Measurements from ENCODE around the gene RFPL2.
"Not testable (repeated sequence)": the region's sequence is repeated elsewhere in the genome, so short reads cannot be mapped to it uniquely, and the experiment has no call there.

Gene RFPL2

DNA sequence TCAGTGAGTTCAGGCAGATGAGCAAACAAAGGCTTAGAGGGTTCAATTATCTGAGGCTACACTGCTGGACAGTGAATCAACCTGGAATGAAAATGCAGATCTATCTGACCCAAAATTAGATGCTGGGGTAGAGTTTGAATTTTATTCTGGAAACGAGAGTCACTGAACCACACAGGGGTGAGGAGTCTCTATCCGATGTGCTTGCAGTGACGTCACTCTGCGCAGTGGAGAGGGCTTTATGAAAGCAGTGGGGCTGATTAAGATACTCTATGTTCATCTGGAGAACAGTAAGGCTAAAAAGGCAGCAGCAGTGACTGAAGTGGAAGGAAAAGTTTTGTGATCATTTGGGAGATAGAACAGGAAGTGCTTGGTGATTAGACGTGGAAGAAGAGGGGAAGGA, 44.5 kb downstream of the RFPL2 start:
- not testable (repeated sequence) for DNase-seq

DNA sequence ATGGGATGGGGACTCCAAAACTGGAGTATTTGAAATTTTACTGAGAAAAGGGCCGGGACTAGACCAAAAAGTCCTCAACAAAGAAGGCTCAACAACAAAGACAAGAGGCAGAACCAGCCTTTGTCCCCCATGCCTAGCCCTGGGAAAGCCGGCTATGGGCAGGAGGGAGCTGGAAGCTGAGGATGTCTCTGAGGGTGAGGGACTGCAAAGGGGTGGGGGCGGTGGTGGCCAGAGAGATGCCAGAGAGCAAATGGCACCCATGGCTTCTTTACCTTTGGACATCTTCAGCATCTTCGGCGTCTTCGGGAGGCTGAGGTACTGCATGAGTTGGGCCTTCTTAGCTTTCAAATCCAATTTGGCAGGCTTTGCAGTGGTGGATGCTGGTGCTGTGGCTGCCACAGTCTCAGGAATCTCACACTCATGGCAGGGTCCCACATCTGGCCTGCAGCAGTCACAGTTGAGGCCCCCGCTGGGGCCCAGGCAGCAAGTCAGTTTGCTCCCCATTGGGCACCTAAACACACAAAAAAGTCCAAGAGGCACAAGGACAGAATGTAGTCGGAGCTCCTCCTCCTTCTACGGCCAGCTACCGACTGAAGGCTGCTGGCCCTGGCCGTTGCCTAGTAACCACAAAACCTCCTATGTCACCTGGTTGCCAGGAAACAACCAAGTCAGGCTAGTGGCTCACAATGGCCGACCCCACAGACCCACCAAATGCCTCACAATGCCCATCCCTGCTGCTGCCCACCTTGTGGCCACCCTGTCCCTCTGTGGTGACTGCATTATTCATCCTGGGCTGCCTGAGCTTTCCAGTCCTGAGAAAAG, 46.0 kb downstream of the RFPL2 start, which contains the start of gene C22orf42:
C22orf42 (minus strand) TSS at position 592 of the 822 bp plus-strand sequence; CDS start at position 504, 88 bp downstream.
- DNase-seq, result no peak

GRCh38 chr22:32157632-32158031, 47.2 kb downstream of the RFPL2 start:
- DNase-seq, result not testable (repeated sequence)

DNA sequence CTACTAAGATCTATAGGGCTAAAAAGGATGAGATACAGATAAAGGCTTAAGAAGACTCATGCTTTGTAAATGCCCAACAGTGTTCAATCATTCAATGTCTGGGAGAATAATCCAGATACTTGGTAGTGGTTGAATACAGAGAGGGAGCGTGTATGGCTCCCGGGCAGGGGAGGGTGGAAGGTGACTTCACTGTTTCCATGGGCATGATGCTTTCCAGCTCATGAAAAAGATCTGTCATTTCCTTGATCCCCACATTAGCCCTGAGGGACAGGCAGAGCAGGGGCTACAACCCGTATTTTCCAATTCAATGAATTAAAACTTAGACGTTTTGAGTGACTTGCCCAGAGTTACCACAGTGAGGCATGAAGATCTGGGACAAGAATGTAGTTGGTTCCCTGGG, 50.1 kb downstream of the RFPL2 start:
- not testable (repeated sequence) for DNase-seq

GRCh38 chr22:32151641-32152040, 53.2 kb downstream of the RFPL2 start:
- not testable (repeated sequence) for DNase-seq

- not testable (repeated sequence) for DNase-seq
These were observed 54.2 kb downstream of the RFPL2 start for GRCh38 chr22:32150647-32151046.

- not testable (repeated sequence) for DNase-seq
These were observed 56.5 kb downstream of the RFPL2 start for GRCh38 chr22:32148372-32148771.

DNA sequence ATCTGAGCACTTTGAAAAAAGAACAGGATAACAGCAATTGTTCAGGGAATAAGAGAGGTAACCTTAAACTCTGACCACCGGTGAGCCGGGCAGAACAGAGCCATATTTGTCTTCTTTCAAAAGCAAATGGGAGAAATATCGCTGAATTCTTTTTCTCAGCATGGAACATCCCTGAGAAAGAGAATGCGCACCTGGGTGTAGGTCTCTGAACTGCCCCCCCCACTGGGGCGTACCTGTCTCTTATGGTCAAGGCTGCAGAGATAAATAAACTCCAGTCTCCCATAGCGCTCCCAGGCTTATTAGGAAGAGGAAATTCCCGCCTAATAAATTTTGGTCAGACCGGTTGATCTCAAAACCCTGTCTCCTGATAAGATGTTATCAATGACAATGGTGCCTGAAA, 57.7 kb downstream of the RFPL2 start:
- DNase-seq, result not testable (repeated sequence)

DNA sequence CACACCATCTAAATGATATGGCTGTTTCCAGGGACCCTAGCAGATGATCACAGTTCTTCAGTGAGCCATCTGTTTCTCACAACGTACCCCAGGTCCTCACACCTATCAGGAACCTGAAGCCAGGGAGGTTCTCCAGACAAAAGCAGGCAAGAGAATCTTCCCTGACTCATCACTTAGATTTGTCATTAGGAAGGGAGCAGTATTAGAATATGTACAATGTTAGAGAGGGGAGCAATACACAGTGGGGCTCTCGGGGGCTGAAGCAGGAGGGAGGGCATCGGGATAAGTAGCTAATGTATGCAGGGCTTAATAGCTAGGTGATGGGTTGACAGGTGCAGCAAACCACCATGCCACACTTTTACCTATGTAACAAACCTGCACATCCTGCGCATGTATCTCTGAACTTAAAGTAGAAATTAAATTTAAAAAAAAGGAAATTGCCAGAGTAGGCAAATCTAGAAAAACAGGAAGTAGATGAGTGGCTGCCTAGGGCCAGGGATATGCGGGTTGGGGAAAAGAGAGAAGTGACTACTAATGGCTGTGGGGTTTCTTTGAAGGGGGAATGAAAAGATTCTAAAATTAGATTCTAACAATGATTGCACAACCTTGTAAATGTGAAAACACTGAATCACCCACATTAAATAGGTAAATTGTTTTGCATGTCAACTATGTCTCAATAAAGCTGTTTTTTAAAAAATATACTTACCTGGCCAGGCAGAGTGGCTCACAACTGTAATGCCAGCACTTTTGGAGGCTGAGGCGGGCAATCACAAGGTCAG, 60.2 kb downstream of the RFPL2 start:
- DNase-seq, result peak; percentile 6

DNA sequence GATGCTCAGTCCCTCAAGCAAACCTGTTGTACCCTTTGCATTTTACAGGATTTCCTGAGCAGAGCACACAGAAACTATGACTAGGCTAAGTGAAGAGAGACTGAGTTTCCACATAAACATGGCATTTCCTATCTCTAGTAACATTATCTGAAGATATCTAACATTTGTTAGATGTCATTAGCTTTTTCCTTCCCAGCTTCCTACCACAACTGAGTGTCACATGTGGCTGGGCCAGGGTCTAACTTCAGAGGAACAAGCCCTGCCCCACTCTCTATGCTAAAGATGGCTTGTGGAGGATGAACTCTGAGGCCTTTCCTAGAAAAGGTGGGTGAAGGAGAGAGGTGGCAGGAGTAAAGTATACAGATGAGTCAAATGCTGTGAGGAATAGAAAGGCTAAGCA, 62.3 kb downstream of the RFPL2 start:
- DNase-seq, result no peak

DNA sequence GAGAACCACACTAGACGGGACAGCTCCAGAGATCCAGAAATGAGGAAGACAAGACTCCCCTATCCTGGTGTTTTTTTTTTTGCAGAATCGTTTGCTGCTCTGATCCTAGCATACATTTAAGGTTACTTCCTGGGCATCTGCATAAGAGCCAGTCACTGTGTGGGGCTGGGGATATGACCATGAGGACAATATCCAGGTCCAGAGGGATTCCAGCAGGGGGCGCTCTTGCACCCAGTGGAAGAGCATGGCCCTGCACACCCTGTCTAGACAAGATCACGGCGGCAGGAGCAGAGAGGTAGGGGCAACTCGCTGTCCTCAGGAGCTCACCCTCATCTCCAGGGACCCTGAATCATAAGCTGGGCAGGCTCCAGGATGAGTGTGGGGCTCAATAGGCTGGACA, 64.2 kb downstream of the RFPL2 start:
- DNase-seq, result not testable (repeated sequence)

All from hematopoietic multipotent progenitor cell treated with erythropoietin and hydrocortisone succinate and interleukin-3 and kit ligand, for 8 days (in vitro differentiated cells).